Activated T-cell treated with anti-CD3 and anti-CD28 coated beads, Interleukin-2, amount 50 U/mL, for 4 hours (primary cell): ENCODE measurements around the gene PGLYRP3. TPM values are rescaled to one million over a fixed set of nuclear protein-coding genes. Genes with fewer than 3 reads are reported as not detected.
"Not testable (repeated sequence)": the region's sequence is repeated elsewhere in the genome, so short reads cannot be mapped to it uniquely, and the experiment has no call there.

Source experiments
- ATAC-seq, 2 donors: fragments of 200-7000 bp; cut with Tn5 transposase; one replicate each; pipeline ENCODE4 v1.10.0; 2021
- DNase-seq: peaks from one replicate; pipeline ENCODE4 v3.0.0-alpha.2; 2020
- H3K27me3 Mint-ChIP-seq: one replicate; pipeline ENCODE4 v1.8.0; 2021; ENCODE audit warnings: low read depth, mixed read lengths
- H3K36me3 Mint-ChIP-seq: one replicate; pipeline ENCODE4 v1.8.0; 2022; ENCODE audit warnings: mixed read lengths; ENCODE audit not compliant: insufficient read depth
- H3K4me1 Mint-ChIP-seq: one replicate; pipeline ENCODE4 v1.8.0; 2021; ENCODE audit warnings: low read depth, mixed read lengths
- H3K4me3 Mint-ChIP-seq: one replicate; pipeline ENCODE4 v1.8.0; 2021; ENCODE audit warnings: mild to moderate bottlenecking, moderate library complexity, mixed read lengths
- H3K9me3 Mint-ChIP-seq: one replicate; pipeline ENCODE4 v1.8.0; 2021; ENCODE audit warnings: mixed read lengths
- total RNA-seq, 3 donors: library from RNA; stranded (reverse); gene quantifications; one replicate each; pipeline ENCODE4 v1.2.1, GENCODE V29; 2021

PGLYRP3 gene
- total RNA-seq, 3 donors from 2014 or later = not detected

- no peak overlapping the region for H3K4me3 Mint-ChIP-seq
- peaks cover 34% of the 10 kb centered on the region for H3K27me3 Mint-ChIP-seq
- DNase-seq (no peak), ATAC-seq (no peak)
- no peaks in the 10 kb centered on the region for H3K9me3 Mint-ChIP-seq
- H3K36me3 Mint-ChIP-seq = no peaks in the 10 kb centered on the region
- peaks cover 45% of the 10 kb centered on the region for H3K4me1 Mint-ChIP-seq
Observed at GRCh38 chr1:153343040-153343681, 30.4 kb upstream of the PGLYRP3 start.

GRCh38 chr1:153342178-153342577 is 29.4 kb upstream of the PGLYRP3 start:
- DNase-seq (no peak), ATAC-seq (no peak)
- H3K27me3 Mint-ChIP-seq = peaks cover 29% of the 10 kb centered on the region
- no peak overlapping the region for H3K4me3 Mint-ChIP-seq
- peaks cover 45% of the 10 kb centered on the region for H3K4me1 Mint-ChIP-seq
- no peaks in the 10 kb centered on the region for H3K36me3 Mint-ChIP-seq
- no peaks in the 10 kb centered on the region for H3K9me3 Mint-ChIP-seq

GRCh38 chr1:153341431-153341934 is 28.7 kb upstream of the PGLYRP3 start:
- no peak for DNase-seq
- no peak for ATAC-seq
- H3K9me3 Mint-ChIP-seq = no peaks in the 10 kb centered on the region
- H3K27me3 Mint-ChIP-seq = peaks cover 29% of the 10 kb centered on the region
- H3K36me3 Mint-ChIP-seq = no peaks in the 10 kb centered on the region
- peaks cover 42% of the 10 kb centered on the region for H3K4me1 Mint-ChIP-seq
- no peak overlapping the region for H3K4me3 Mint-ChIP-seq

DNA sequence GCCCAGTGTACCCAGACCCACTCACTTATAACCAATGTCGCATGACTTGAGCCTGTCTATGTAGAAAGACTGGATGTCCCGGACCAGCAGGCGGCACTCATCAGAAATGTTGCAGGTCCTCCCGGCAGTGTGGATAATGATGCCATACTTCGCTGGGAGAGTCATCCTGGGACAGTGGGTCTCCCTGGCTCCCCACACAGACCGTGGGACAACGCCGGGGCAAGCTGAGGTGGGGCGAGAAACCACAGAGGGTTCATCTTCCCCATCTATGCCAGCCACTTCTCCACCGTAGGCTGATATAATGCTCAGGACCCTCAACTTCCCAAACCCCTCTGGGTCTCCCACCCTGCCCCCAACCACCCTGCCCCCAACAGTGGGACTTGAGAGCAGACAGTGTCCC is 27.6 kb upstream of the PGLYRP3 start:
- H3K36me3 Mint-ChIP-seq = no peaks in the 10 kb centered on the region
- no peaks in the 10 kb centered on the region for H3K9me3 Mint-ChIP-seq
- no peak overlapping the region for H3K4me3 Mint-ChIP-seq
- ATAC-seq (no peak), DNase-seq (no peak)
- peaks cover 20% of the 10 kb centered on the region for H3K27me3 Mint-ChIP-seq
- peaks cover 31% of the 10 kb centered on the region for H3K4me1 Mint-ChIP-seq

- peaks cover 26% of the 10 kb centered on the region for H3K4me1 Mint-ChIP-seq
- DNase-seq (no peak), ATAC-seq (peak in 1 of 2 donors; percentile 18)
- H3K9me3 Mint-ChIP-seq = no peaks in the 10 kb centered on the region
- no peaks in the 10 kb centered on the region for H3K36me3 Mint-ChIP-seq
- no peak overlapping the region for H3K4me3 Mint-ChIP-seq
- peaks cover 20% of the 10 kb centered on the region for H3K27me3 Mint-ChIP-seq
Observed at GRCh38 chr1:153339802-153340201, 27.1 kb upstream of the PGLYRP3 start.

DNA sequence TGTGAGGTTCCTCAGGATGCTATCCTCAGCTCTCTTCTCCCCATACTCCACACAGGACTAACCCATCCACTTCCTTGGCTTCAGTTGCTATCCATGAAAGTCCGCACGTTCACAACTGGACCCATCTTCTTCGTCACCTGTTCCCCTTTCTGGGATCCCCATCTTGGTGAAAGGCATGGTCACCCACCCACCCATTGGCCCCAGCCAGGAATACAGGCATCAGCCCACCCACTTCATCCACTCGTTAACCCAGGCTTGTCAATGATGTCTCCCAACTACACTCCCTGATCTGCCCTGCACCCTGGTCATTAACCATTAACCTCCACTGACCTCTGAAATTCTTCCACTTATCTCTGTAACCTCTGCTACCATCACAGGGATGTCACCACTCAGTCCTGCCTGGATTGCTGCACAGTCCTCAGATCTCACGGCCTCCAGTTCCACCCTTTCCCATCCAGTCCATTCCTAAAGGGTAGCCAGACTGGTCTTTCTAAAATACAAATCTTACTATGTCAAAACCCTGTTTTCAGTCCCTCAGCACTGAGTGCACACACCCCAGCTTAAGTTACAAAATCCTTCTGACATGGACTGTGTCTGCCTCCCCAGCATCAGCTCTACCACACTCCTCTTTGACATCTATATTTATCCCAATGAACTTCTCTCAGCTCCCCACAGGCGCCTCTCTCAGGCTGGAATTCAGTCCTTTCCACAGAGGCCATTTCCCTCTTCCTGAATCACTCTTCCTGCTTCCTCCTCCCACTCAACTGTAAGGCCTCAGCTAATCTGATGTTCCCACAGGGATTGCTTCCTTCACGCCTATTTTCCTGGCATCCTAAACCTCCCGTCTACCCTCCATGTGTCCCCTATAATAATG is 25.5 kb upstream of the PGLYRP3 start:
- Mint-ChIP-seq H3K27me3 (peaks cover 14% of the 10 kb centered on the region), H3K4me3 (no peak overlapping the region), H3K9me3 (no peaks in the 10 kb centered on the region), H3K36me3 (no peaks in the 10 kb centered on the region), H3K4me1 (peaks cover 18% of the 10 kb centered on the region)
- DNase-seq (no peak), ATAC-seq (no peak)

- Mint-ChIP-seq H3K9me3 (peaks cover 8% of the 10 kb centered on the region), H3K27me3 (peaks cover 8% of the 10 kb centered on the region), H3K36me3 (no peaks in the 10 kb centered on the region), H3K4me1 (peaks cover 18% of the 10 kb centered on the region), H3K4me3 (no peak overlapping the region)
- DNase-seq (no peak), ATAC-seq (no peak)
Observed at GRCh38 chr1:153336650-153337049, 23.9 kb upstream of the PGLYRP3 start.

- ATAC-seq = no peak
- H3K4me3 Mint-ChIP-seq = no peak overlapping the region
- peaks cover 17% of the 10 kb centered on the region for H3K27me3 Mint-ChIP-seq
- H3K9me3 Mint-ChIP-seq = peaks cover 26% of the 10 kb centered on the region
- H3K4me1 Mint-ChIP-seq = no peaks in the 10 kb centered on the region
- DNase-seq = no peak
- H3K36me3 Mint-ChIP-seq = no peaks in the 10 kb centered on the region
Observed at GRCh38 chr1:153333902-153334301, 21.1 kb upstream of the PGLYRP3 start.

DNA sequence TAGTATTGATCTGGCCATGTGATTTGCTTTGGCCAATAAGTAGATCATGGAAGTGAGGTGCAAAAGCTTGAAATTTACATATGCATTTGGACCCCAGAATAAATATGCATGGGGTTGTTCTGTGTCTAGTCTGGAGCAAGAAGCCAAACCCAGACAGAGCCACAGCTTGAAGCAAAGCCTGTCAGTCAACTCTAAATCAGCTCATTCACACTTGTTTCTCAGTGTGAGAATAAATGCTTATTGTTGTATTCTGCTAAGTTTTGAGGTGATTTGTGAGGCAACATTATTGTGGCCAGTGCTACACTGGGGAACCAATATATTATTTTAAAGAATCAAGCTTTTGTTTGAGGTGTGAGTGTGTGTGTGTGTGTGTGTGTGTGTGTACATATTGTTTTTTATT is 12.2 kb upstream of the PGLYRP3 start:
- Mint-ChIP-seq H3K4me3 (no peak overlapping the region), H3K27me3 (peaks cover 25% of the 10 kb centered on the region), H3K9me3 (peaks cover 35% of the 10 kb centered on the region), H3K4me1 (no peaks in the 10 kb centered on the region), H3K36me3 (peaks cover 2% of the 10 kb centered on the region)
- no peak for DNase-seq
- no peak for ATAC-seq

DNA sequence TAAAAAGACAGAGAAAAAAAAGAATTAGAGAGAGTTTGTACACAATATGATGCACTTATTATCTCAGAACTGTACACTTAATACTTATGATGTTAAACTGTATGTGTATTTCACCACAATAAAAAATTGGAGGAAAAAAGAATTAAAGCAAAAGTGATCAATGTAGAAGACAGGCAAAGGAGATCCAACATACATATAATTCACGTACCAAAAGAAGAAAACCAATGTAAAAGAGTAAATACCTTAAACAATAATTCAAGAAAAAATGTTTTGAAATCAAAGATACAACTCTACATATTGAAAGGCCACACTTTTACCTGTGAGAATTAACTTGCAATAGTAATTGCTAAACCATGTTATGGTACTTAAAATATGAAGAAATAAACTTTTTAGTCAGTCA is 9.8 kb upstream of the PGLYRP3 start:
- no peak for DNase-seq
- no peak for ATAC-seq
- peaks cover 17% of the 10 kb centered on the region for H3K9me3 Mint-ChIP-seq
- no peaks in the 10 kb centered on the region for H3K4me1 Mint-ChIP-seq
- peaks cover 2% of the 10 kb centered on the region for H3K36me3 Mint-ChIP-seq
- peaks cover 27% of the 10 kb centered on the region for H3K27me3 Mint-ChIP-seq
- no peak overlapping the region for H3K4me3 Mint-ChIP-seq

DNA sequence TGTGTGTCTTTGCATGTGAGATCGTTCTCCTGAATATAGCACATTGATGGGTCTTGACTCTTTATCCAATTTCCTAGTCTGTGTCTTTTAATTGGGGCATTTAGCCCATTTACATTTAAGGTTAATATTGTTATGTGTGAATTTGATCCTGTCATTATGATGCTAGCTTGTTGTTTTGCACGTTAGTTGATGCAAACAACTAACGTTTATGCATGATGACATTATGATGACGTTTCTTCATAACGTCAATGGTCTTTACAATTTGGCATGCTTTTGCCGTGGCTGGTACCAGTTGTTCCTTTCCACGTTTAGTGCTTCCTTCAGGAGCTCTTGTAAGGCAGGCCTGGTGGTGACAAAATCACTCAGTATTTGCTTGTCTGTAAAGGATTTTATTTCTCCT is 5.4 kb upstream of the PGLYRP3 start:
- H3K4me3 Mint-ChIP-seq, H3K4me1 Mint-ChIP-seq, ATAC-seq, H3K36me3 Mint-ChIP-seq, DNase-seq: not testable (repeated sequence)
- Mint-ChIP-seq H3K27me3 (peaks cover 27% of the 10 kb centered on the region), H3K9me3 (peaks cover 13% of the 10 kb centered on the region)

DNA sequence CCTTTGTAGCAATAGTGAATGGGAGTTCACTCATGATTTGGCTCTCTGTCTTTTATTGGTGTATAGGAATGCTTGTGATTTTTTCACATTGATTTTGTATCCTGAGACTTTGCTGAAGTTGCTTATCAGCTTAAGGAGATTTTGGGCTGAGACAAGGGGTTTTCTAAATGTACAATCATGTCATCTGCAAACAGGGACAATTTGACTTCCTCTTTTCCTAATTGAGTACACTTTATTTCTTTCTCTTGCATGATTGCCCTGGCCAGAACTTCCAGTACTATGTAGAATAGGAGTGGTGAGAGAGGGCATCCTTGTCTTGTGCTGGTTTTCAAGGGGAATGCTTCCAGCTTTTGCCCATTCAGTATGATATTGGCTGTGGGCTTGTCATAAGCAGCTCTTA is 3.3 kb upstream of the PGLYRP3 start:
- H3K4me1 Mint-ChIP-seq, ATAC-seq, H3K4me3 Mint-ChIP-seq, H3K36me3 Mint-ChIP-seq, DNase-seq, H3K9me3 Mint-ChIP-seq: not testable (repeated sequence)
- H3K27me3 Mint-ChIP-seq = peaks cover 27% of the 10 kb centered on the region

GRCh38 chr1:153314388-153314787 is 1.6 kb upstream of the PGLYRP3 start:
- H3K27me3 Mint-ChIP-seq = peaks cover 14% of the 10 kb centered on the region
- H3K4me3 Mint-ChIP-seq, H3K4me1 Mint-ChIP-seq, H3K9me3 Mint-ChIP-seq, ATAC-seq, DNase-seq, H3K36me3 Mint-ChIP-seq: not testable (repeated sequence)

DNA sequence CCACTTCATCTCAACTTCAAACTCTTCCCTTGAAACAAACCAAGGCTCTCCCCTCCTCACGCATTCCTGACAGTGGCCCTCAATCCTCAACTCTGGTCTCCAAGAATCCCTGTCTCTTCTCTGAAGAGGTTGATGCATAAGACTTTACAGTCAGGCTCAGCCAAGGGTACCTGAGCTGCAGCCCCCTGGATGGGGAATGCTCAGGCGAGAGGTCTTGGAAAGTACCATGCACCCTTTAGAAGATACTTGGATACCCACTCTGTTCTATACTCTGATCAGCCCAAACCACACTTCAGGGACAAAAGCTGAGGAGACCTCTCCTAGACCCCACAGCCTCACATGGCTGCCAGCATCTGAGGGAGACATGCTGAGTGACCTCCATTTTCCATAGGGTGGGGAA is 536 bp upstream of the PGLYRP3 start:
- DNase-seq = no peak
- ATAC-seq = no peak
- Mint-ChIP-seq H3K27me3 (peaks cover 9% of the 10 kb centered on the region), H3K4me1 (no peaks in the 10 kb centered on the region), H3K36me3 (no peaks in the 10 kb centered on the region), H3K4me3 (no peak overlapping the region), H3K9me3 (no peaks in the 10 kb centered on the region)

DNA sequence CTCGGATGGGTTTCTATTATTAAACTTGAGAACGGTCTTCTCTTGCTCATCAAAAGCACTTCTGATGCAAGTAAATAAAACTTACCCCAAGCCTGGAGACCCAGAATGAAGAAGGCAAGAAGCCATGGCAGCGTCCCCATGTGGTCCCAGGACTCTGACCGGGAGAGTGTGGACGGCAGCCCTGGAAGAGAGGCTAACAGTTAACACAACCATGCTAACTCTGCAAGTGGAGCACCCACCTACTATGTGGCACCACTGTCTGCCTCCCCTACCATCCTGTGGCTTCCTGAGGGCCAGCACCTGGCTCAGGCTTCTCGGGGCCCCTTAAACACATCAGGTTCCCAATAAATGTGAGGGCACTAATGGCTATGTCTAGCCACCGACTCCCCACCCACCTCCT is 2.2 kb downstream of the PGLYRP3 start:
- Mint-ChIP-seq H3K36me3 (no peaks in the 10 kb centered on the region), H3K4me3 (no peak overlapping the region), H3K4me1 (no peaks in the 10 kb centered on the region), H3K9me3 (no peaks in the 10 kb centered on the region), H3K27me3 (peaks cover 12% of the 10 kb centered on the region)
- ATAC-seq (no peak), DNase-seq (no peak)
